Measurements from ENCODE around the gene DTD1.

DTD1 gene

GRCh38 chr20:18811904-18812303, 224.1 kb downstream of the DTD1 start:
- no peak for TF ChIP-seq CTCF (IDR thresholded peaks at IDR 0.05; ENCODE audit: low read depth, low read length, missing control alignments)
- Histone ChIP-seq H3K27me3 (replicated peaks) (no peaks in the 10 kb centered on the region), H3K4me3 (ENCODE audit: low read depth, low read length) (no peak overlapping the region), H3K36me3 (replicated peaks) (no peaks in the 10 kb centered on the region), H3K27ac (no peak overlapping the region)
- no peak for DNase-seq
- in situ Hi-C loops (cut with HindIII; ENCODE audit: low pct_ligation_motif_present, low sequenced_read_pairs), result no loop called here

GRCh38 chr20:18813483-18813882, 225.6 kb downstream of the DTD1 start, which contains the start of gene SCP2D1:
TSS of gene SCP2D1 (plus strand) at chr20:18813783. CDS start at chr20:18813816, 33 bp downstream.
- no peak for DNase-seq
- no peaks in the 10 kb centered on the region for H3K27me3 ChIP-seq (replicated peaks)
- no peaks in the 10 kb centered on the region for H3K36me3 ChIP-seq (replicated peaks)
- in situ Hi-C loops (cut with HindIII; ENCODE audit: low pct_ligation_motif_present, low sequenced_read_pairs), result no loop called here
- H3K27ac ChIP-seq, result no peak within 1 kb of the TSS
- TF ChIP-seq CTCF (IDR thresholded peaks at IDR 0.05; ENCODE audit: low read depth, low read length, missing control alignments), result no peak
- no peak within 1 kb of the TSS for H3K4me3 ChIP-seq (ENCODE audit: low read depth, low read length)

- in situ Hi-C loops (cut with HindIII; ENCODE audit: low pct_ligation_motif_present, low sequenced_read_pairs), result no loop called here
- DNase-seq, result no peak
- H3K4me3 ChIP-seq (ENCODE audit: low read depth, low read length), result no peak overlapping the region
These were observed 227.5 kb downstream of the DTD1 start for GRCh38 chr20:18815194-18815942.

More at GRCh38 chr20:18815194-18815942, 227.5 kb downstream of the DTD1 start:
- no peaks in the 10 kb centered on the region for H3K36me3 ChIP-seq (replicated peaks)
- no peak overlapping the region for H3K27ac ChIP-seq
- no peaks in the 10 kb centered on the region for H3K27me3 ChIP-seq (replicated peaks)
- no peak for TF ChIP-seq CTCF (IDR thresholded peaks at IDR 0.05; ENCODE audit: low read depth, low read length, missing control alignments)

Data from brain microvascular endothelial cell (primary cell).